Nephron progenitor cell (in vitro differentiated cells): ENCODE measurements around the gene C8B.

Experiments
- DNase-seq: peaks from one replicate; pipeline ENCODE4 v3.0.0; 2021
- H3K27ac Mint-ChIP-seq: 2 replicates; pipeline ENCODE4 v1.8.0; 2021; ENCODE audit warnings: mild to moderate bottlenecking, moderate library complexity, mixed read lengths
- H3K27me3 Mint-ChIP-seq: 2 replicates; pipeline ENCODE4 v1.8.0; 2021; ENCODE audit warnings: mild to moderate bottlenecking, low read depth, mixed read lengths; ENCODE audit not compliant: poor library complexity
- H3K36me3 Mint-ChIP-seq: 2 replicates; pipeline ENCODE4 v1.8.0; 2021; ENCODE audit warnings: low read depth, mixed read lengths
- H3K4me1 Mint-ChIP-seq: 2 replicates; pipeline ENCODE4 v1.8.0; 2021; ENCODE audit warnings: mixed read lengths
- H3K4me3 Mint-ChIP-seq: 2 replicates; pipeline ENCODE4 v1.8.0; 2021; ENCODE audit warnings: mild to moderate bottlenecking, moderate library complexity, mixed read lengths
- H3K9me3 Mint-ChIP-seq: 2 replicates; pipeline ENCODE4 v1.8.0; 2021; ENCODE audit warnings: mild to moderate bottlenecking, moderate library complexity, mixed read lengths
- TF ChIP-seq, protein P1 (sequence below): fragments of 200-600 bp; sonication (generic); IDR thresholded peaks from 2 replicates; pipeline ENCODE4 v1.5.0; 2021; ENCODE audit warnings: antibody characterized with exemption

The C8B gene

DNA sequence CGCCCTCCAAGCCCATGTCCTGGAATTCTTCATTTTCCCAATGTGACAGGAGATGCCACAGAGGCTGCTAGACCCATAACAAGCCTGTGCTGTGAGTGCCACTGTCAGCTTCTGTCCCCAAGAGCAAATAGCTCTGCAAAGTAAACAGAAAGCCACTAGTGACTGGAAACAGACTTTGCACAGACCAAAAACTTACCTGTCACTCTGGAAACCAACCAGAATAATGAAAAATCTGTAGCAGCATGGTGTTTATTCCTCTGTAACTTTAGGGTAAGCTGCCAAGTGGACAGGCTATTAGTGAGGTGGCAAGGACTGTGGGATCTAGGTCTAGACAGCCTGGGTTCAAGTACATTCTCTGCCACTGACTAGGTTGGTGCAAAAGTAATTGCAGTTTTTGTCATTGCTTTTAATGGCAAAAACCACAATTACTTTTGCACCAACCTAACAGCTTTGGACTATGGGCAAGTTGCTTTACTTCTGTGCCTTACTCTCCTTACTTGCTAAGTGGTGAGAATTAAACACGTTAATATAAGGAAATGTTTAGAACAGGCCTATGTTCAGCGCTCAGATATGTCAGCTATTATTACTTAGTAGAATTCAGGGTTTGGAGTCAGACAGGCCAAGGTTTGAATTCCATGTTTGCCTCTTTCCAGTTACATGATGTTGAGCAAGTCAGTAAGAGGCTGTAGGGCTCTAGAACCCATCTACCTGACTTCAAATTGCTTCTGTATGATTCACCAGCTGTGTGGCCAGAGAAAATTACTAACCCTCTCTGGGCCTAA, at the start of gene C8B:
Gene C8B, minus strand, starts transcription at position 100 of the 782 bp plus-strand sequence. Its CDS starts 67 bp downstream, at position 33.
- no peak for DNase-seq
- TF ChIP-seq, protein P1, sequence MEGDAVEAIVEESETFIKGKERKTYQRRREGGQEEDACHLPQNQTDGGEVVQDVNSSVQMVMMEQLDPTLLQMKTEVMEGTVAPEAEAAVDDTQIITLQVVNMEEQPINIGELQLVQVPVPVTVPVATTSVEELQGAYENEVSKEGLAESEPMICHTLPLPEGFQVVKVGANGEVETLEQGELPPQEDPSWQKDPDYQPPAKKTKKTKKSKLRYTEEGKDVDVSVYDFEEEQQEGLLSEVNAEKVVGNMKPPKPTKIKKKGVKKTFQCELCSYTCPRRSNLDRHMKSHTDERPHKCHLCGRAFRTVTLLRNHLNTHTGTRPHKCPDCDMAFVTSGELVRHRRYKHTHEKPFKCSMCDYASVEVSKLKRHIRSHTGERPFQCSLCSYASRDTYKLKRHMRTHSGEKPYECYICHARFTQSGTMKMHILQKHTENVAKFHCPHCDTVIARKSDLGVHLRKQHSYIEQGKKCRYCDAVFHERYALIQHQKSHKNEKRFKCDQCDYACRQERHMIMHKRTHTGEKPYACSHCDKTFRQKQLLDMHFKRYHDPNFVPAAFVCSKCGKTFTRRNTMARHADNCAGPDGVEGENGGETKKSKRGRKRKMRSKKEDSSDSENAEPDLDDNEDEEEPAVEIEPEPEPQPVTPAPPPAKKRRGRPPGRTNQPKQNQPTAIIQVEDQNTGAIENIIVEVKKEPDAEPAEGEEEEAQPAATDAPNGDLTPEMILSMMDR: no peak

DNA sequence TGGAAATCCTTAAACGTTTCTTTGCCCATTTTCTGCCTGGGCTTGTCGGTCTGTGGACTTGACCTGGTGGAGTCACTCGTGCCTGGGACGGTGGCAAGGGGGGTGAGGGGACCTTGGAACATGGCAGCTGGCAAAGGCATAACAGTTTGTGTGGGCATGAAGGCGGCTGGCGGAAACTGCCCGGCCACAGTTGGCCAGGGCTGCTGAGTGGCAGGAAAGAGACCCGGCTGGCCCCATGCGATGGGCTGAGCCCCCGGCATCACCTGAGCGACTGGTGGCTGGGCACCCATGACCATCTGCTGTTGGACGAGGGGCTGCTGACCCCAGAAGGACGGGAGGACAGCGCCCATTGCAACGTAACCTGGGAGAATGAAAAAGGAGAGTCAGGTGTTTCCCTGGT, 49.3 kb upstream of the C8B start:
- no peak overlapping the region for H3K27ac Mint-ChIP-seq
- H3K4me1 Mint-ChIP-seq: peaks cover 9% of the 10 kb centered on the region
- no peaks in the 10 kb centered on the region for H3K36me3 Mint-ChIP-seq
- DNase-seq: no peak
- H3K9me3 Mint-ChIP-seq: no peaks in the 10 kb centered on the region
- H3K27me3 Mint-ChIP-seq: no peaks in the 10 kb centered on the region
- TF ChIP-seq, protein P1: no peak
- no peak overlapping the region for H3K4me3 Mint-ChIP-seq

More for the DNA sequence above, at the start of gene C8B:
- Mint-ChIP-seq H3K27ac (no peak within 1 kb of the TSS), H3K9me3 (no peaks in the 10 kb centered on the region), H3K4me1 (peaks cover 5% of the 10 kb centered on the region), H3K4me3 (no peak within 1 kb of the TSS), H3K36me3 (no peaks in the 10 kb centered on the region), H3K27me3 (peaks cover 3% of the 10 kb centered on the region)

DNA sequence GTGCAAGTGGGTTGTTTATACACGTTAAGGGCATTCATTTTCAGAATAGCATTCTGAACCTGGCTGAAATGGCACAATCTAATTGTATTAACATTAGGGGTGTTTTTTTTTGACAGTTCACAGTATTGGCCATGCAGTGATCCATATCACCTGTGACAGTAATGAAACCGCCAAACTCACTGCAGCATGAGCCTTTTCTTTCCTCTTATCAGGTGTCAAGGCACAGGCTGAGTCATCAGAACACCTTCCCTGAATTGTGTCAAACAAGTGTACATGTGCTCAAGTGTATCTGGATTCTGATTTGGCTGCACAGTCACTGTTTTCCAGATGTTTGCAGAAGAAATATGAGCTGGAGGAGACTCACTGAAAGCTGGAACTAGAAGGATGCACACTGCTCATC, 47.7 kb upstream of the C8B start:
- H3K27ac Mint-ChIP-seq: no peak overlapping the region
- H3K4me3 Mint-ChIP-seq: no peak overlapping the region
- H3K9me3 Mint-ChIP-seq: no peaks in the 10 kb centered on the region
- H3K27me3 Mint-ChIP-seq: peaks cover 3% of the 10 kb centered on the region
- H3K4me1 Mint-ChIP-seq: peaks cover 4% of the 10 kb centered on the region
- no peak for DNase-seq
- TF ChIP-seq, protein P1: no peak
- no peaks in the 10 kb centered on the region for H3K36me3 Mint-ChIP-seq

DNA sequence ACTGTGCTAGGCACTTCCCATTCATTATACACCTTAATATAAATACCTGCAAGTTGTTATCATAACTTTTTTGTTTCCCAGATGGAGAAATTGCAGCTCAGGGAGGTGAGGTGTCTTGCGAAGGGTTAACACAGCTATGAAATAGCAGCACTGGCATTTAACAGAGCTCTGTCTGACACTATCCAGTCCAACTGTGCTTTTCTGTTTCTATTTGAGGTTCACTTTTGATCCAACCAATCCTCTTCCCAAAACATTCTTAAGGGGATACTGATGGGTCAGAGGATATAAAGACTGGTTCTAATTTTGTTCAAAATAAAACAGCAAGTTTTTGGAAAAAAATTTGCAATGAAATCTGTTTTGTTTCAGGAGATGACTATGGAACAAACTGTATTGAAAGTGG, 46.5 kb upstream of the C8B start:
- H3K9me3 Mint-ChIP-seq: no peaks in the 10 kb centered on the region
- peaks cover 4% of the 10 kb centered on the region for H3K4me1 Mint-ChIP-seq

DNA sequence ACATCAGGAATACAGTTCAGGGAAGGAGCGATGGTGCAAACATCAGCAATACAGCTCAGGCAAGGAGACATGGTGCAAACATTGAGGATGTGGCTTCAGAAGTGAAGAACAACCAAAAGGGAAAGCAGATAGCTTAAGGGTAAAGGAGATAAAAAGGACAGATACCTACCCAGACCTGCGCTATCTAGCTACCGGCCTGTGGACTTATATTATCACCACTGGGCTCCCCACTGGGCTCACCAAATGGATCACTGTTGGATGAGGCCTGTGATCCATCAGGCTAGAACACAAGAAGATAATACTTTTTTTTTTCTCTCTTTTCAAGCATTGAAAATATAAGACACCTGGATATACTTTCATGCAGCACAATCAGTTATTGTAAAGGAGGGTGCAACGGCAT, 44.7 kb upstream of the C8B start:
- H3K9me3 Mint-ChIP-seq: no peaks in the 10 kb centered on the region
- no peaks in the 10 kb centered on the region for H3K36me3 Mint-ChIP-seq
- peaks cover 4% of the 10 kb centered on the region for H3K4me1 Mint-ChIP-seq
- H3K27ac Mint-ChIP-seq: no peak overlapping the region
- no peak for DNase-seq
- TF ChIP-seq, protein P1: no peak
- H3K27me3 Mint-ChIP-seq: peaks cover 6% of the 10 kb centered on the region
- H3K4me3 Mint-ChIP-seq: no peak overlapping the region

More for the DNA sequence above, 46.5 kb upstream of the C8B start:
- Mint-ChIP-seq H3K27me3 (peaks cover 6% of the 10 kb centered on the region), H3K4me3 (no peak overlapping the region), H3K36me3 (no peaks in the 10 kb centered on the region), H3K27ac (no peak overlapping the region)
- DNase-seq: no peak
- TF ChIP-seq, protein P1: no peak

DNA sequence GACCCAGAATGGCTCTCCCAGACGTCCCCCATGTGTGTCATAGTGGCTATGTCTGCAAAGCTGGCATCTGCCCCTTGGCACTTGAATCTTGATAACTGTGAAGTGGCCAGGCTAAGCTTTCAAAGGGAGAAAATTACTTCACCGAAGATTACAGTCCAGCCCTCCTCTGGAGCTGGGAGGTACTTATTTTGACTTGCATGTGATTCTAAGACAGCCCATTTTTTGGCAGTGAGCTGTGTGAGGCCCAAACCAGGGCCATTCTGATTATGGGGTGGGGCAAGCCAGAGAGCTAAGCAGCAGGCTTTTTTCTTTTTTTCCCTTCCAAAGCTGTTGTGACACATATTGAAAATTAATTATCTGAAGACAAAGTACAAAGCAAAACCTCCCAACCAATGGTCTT, 42.1 kb upstream of the C8B start:
- Mint-ChIP-seq H3K36me3 (no peaks in the 10 kb centered on the region), H3K27ac (no peak overlapping the region), H3K27me3 (peaks cover 6% of the 10 kb centered on the region), H3K4me3 (no peak overlapping the region), H3K9me3 (no peaks in the 10 kb centered on the region), H3K4me1 (no peaks in the 10 kb centered on the region)
- TF ChIP-seq, protein P1: no peak
- no peak for DNase-seq
